Measurements from ENCODE around the gene LYZL1. TPM values are rescaled to one million over a fixed set of nuclear protein-coding genes. Genes with fewer than 3 reads are reported as not detected.

LYZL1 gene
- total and polyA plus RNA-seq, 9 of the 15 experiments (the other 6 are each of a cell fraction or from before 2014, with no cell fraction given): not detected

DNA sequence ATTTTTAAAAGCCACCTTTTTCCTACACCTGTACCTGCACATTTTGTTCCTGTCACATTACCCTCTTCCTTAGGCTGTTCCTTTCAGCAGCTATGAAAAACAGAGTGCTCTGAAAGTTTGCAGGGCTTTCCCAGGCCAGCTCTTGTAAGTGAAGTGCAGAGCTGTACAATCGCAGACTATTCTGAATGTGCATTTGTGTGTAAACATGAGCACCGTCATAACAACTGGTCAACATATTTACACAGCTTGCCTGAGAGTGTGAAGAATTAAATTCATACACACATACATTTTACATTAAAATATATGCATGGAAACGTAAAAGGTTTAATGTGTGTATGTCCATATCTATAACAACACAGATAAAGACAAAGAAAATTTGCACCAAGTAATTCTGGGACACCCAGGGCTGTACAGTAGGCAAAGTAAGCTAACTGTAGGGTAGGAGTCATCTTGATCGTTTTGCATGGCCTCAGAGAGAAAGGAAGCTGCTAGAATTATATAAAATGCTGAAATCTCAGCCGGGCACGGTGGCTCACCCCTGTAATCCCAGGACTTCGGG lies 23.6 kb upstream of the LYZL1 start:
- no peaks in the 10 kb centered on the region for H3K9me1 ChIP-seq (ENCODE audit: control insufficient read depth, insufficient read depth, low read length)
- no peak overlapping the region for H3K9ac ChIP-seq (ENCODE audit: insufficient read depth in 1 of 2, low read depth in 2 of 2, low read length in 2 of 2)
- no peaks in the 10 kb centered on the region for H3K79me2 ChIP-seq (ENCODE audit: control insufficient read depth, insufficient read depth, low read length)
- H3K27ac ChIP-seq (ENCODE audit: extremely low read depth, low read depth, low read length): no peak overlapping the region
- in situ Hi-C loops (cut with MboI) (no loop called here), intact Hi-C loops (cut with micrococcal nuclease) (no loop called here)
- no peak overlapping the region for H2AFZ ChIP-seq (ENCODE audit: low read depth, low read length)
- peaks cover 6 to 29% of the 10 kb centered on the region in 2 experiments for H3K27me3 ChIP-seq (ENCODE audit: control insufficient read depth in 2 of 2, insufficient read depth in 2 of 2, low read length in 2 of 2)
- H3K4me1 ChIP-seq (replicated peaks in 1 of 2; ENCODE audit: control insufficient read depth in 2 of 2, insufficient read depth in 2 of 2, low read length in 2 of 2): no peaks in the 10 kb centered on the region; a peak in 1 of 5 replicates
- DNase-seq (ENCODE audit: extremely low read depth in 1 of 4, low spot score in 3 of 4) (no peak), ATAC-seq (no peak), FAIRE-seq (no peak)
- no peaks in the 10 kb centered on the region for H3K9me3 ChIP-seq (replicated peaks; ENCODE audit: control insufficient read depth, insufficient read depth, low read depth, low read length)
- WGBS (ENCODE audit: insufficient coverage, low coverage, missing lambda C conversion rate): 5% methylated on average over 7 of the region's 7 CpGs
- ChIA-PET CTCF (ENCODE audit: low intra/inter-chr PET ratio) (no interaction called here), POLR2A (no interaction called here)
- H3K36me3 ChIP-seq (ENCODE audit: control insufficient read depth, insufficient read depth, low read length): no peaks in the 10 kb centered on the region
- no peaks in the 10 kb centered on the region for H4K20me1 ChIP-seq (replicated peaks; ENCODE audit: control insufficient read depth, insufficient read depth, low read length)
- no peak overlapping the region for H3K4me3 ChIP-seq
- TF ChIP-seq, protein P1, sequence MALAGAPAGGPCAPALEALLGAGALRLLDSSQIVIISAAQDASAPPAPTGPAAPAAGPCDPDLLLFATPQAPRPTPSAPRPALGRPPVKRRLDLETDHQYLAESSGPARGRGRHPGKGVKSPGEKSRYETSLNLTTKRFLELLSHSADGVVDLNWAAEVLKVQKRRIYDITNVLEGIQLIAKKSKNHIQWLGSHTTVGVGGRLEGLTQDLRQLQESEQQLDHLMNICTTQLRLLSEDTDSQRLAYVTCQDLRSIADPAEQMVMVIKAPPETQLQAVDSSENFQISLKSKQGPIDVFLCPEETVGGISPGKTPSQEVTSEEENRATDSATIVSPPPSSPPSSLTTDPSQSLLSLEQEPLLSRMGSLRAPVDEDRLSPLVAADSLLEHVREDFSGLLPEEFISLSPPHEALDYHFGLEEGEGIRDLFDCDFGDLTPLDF (CRISPR knock-in tag; IDR thresholded peaks at IDR 0.05): no peak
- TF ChIP-seq SRSF3 (IDR thresholded peaks at IDR 0.05; ENCODE audit: insufficient read depth, low read length) (no peak), ZNF212 (CRISPR knock-in tag; IDR thresholded peaks at IDR 0.05) (no peak), MYNN (IDR thresholded peaks at IDR 0.05) (no peak), MYNN (CRISPR knock-in tag; IDR thresholded peaks at IDR 0.05) (no peak), CXXC5 (CRISPR knock-in tag; IDR thresholded peaks at IDR 0.05) (no peak), ZNF121 (CRISPR knock-in tag; conservative IDR thresholded peaks at IDR 0.05) (no peak), SRF (CRISPR knock-in tag; IDR thresholded peaks at IDR 0.05) (no peak), SP2 (IDR thresholded peaks at IDR 0.05; ENCODE audit: extremely low read depth, low read depth, low read length, poor library complexity, severe bottlenecking) (no peak), ZNF12 (CRISPR knock-in tag; IDR thresholded peaks at IDR 0.05) (no peak), U2AF1 (optimal IDR thresholded peaks at IDR 0.05; ENCODE audit: low read depth, low read length) (no peak), POLR2H (tag; IDR thresholded peaks at IDR 0.05; ENCODE audit: low read depth) (no peak), TEAD4 (IDR thresholded peaks at IDR 0.05; ENCODE audit: low read length) (no peak), TEAD4 (CRISPR knock-in tag; IDR thresholded peaks at IDR 0.05; ENCODE audit: borderline replicate concordance) (no peak)
- TF ChIP-seq, protein P2, sequence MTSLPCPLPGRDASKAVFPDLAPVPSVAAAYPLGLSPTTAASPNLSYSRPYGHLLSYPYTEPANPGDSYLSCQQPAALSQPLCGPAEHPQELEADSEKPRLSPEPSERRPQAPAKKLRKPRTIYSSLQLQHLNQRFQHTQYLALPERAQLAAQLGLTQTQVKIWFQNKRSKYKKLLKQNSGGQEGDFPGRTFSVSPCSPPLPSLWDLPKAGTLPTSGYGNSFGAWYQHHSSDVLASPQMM (CRISPR knock-in tag; IDR thresholded peaks at IDR 0.05): no peak
- TF ChIP-seq, protein P3, sequence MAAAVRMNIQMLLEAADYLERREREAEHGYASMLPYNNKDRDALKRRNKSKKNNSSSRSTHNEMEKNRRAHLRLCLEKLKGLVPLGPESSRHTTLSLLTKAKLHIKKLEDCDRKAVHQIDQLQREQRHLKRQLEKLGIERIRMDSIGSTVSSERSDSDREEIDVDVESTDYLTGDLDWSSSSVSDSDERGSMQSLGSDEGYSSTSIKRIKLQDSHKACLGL (CRISPR knock-in tag; IDR thresholded peaks at IDR 0.05; ENCODE audit: borderline replicate concordance, poor library complexity, severe bottlenecking): no peak
- no TSS peak for BruUV-seq (replicated peaks)
- no peak overlapping the region for H3K4me2 ChIP-seq (ENCODE audit: insufficient read depth, low read length)
